Islet of Langerhans (tissue), 1 donor: ENCODE measurements around the gene LCOR.
"Not testable (repeated sequence)": the region's sequence is repeated elsewhere in the genome, so short reads cannot be mapped to it uniquely, and the experiment has no call there.

ENCODE experiments used
- FAIRE-seq: peaks from one replicate; lab custom pipeline; 2011; peaks lifted over from hg19 to GRCh38; lab: Jason Lieb, UNC

LCOR gene

GRCh38 chr10:96840841-96841518 lies 8.9 kb downstream of the LCOR start:
- no peak for FAIRE-seq

GRCh38 chr10:96842896-96843723 lies 11.0 kb downstream of the LCOR start:
- no peak for FAIRE-seq

GRCh38 chr10:96843823-96844222 lies 11.7 kb downstream of the LCOR start:
- peak; percentile 33 for FAIRE-seq

DNA sequence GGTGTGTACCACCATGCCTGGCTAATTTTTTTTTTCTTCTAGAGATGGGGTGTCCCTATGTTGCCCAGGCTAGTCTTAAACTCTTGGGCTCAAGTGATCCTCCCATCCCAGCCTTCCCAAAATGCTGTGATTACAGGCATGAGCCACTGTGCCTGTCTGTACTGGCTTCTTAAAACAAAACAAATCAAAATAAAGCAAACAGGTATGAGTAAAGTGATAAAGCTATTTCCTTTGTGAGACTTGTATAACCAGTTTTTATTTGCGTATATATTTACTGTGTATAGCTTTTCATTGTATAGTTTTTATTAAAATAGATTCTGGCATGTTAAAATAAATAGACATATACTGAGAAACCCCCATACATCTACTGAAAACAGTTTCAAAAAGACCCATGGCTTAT lies 14.3 kb downstream of the LCOR start:
- FAIRE-seq = no peak

DNA sequence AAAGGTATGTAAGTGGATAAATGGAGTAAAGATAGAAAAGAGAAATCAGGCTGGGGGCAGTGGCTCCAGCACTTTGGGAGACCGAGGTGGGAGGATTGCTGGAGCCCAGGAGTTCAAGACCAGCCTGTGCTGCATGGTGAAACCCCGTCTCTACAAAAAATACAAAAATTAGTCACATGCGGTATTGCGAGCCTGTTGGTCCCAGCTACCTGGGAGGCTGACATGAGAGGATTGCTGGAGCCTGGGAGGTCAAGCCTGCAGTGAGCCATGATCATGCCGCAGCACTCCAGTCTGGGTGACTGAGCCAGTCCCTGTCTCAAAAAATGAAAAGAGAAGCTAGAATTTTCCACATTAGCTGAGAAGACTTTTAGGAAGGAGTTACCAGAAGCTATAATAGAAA lies 14.8 kb downstream of the LCOR start:
- no peak for FAIRE-seq

DNA sequence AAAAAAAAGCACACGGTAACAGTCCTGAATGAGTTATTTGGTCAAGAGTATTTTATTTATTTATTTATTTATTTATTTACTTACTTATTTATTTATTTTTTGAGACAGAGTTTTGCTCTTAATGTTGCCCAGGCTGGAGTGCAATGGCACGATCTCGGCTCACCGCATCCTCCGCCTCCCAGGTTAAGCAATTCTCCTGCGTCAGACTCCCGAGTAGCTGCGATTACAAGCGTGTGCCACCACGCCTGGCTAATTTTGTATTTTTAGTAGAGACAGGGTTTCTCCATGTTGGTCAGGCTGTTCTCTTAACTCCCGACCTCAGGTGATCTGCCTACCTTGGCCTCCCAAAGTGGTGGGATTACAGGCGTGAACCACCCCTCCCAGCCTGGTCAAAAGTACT lies 15.3 kb downstream of the LCOR start:
- not testable (repeated sequence) for FAIRE-seq

- FAIRE-seq = no peak
Observed at GRCh38 chr10:96850113-96850512, 18.0 kb downstream of the LCOR start.

GRCh38 chr10:96850825-96851224 lies 18.7 kb downstream of the LCOR start:
- no peak for FAIRE-seq

- no peak for FAIRE-seq
Observed at GRCh38 chr10:96851281-96851680, 19.2 kb downstream of the LCOR start.

DNA sequence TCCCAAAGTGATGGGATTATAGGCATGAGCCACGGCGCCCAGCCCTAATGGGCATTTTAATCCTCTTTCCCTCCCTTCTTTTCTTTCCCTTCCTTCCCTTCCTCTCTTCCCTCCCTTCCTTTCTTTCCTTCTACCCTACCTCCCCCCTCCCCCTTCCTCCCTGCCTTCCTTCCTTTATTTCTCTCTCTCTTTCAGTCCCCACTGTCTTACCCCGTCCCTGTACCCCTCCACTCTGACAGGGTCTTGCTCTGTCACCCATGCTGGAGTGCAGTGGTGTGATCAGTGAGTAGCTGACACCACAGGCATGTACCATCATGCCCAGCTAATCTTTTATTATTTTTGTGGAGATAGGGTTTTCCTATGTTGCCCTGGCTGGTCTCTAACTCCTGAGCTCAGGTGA lies 24.2 kb downstream of the LCOR start:
- no peak for FAIRE-seq

GRCh38 chr10:96857301-96858012 lies 25.4 kb downstream of the LCOR start:
- no peak for FAIRE-seq

- no peak for FAIRE-seq
Observed at GRCh38 chr10:96858038-96858705, 26.1 kb downstream of the LCOR start.

- FAIRE-seq = no peak
Observed at GRCh38 chr10:96858706-96859050, 26.6 kb downstream of the LCOR start.

DNA sequence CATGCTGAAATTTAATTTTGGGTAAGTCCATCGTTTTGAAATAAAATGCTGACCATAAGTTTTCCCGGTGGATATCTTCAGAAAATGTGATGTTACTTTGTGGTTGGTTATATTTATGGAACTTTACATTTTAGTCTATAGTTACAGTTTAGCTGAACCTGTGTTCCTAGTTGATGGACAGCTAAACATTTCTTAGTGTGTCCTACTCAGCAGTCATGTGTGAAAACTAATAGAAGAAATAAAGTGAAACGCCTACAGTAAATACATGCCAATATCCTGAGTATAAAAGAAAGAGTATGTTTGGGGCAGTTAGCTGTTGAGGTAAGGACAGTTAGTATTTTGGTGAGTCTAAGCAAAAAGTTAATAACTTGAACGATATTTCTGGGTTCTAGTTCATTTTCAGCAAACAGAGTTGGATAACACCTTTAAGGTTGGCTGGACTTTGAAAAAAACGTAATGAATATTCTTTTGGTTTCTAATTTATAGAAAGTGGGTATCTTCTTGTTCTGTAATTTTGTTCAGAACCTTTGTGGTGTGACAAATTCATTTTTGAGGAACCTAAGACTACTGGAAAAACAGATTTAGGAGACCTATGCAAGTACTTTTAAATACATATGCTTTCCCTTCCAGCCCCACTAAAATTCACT lies 28.7 kb downstream of the LCOR start:
- FAIRE-seq = no peak

GRCh38 chr10:96863922-96864543 lies 31.9 kb downstream of the LCOR start:
- FAIRE-seq = peak; percentile 66

GRCh38 chr10:96873086-96873485 lies 41.0 kb downstream of the LCOR start:
- FAIRE-seq = no peak

- FAIRE-seq = no peak
Observed at GRCh38 chr10:96873756-96874467, 41.8 kb downstream of the LCOR start.

DNA sequence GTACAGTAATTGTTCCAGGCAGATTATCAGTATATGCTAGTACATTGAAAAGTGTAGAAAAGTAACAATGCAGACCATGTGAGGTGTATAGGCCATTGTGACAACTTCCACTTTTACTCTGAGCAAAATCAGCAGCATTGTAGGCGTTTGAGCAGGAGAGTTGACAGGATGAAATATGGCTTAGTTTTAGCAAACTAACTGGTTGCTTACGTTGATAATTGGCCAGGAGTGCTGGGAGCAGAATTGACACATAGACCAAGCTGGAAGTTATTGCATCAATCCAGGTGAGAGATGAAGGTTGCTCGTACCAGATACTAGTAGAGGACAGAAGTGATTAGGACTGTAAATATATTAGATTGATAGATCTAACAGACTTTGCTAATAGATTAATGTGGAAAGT lies 46.0 kb downstream of the LCOR start:
- peak; percentile 62 for FAIRE-seq

GRCh38 chr10:96880575-96880974 lies 48.5 kb downstream of the LCOR start:
- FAIRE-seq = peak; percentile 24

DNA sequence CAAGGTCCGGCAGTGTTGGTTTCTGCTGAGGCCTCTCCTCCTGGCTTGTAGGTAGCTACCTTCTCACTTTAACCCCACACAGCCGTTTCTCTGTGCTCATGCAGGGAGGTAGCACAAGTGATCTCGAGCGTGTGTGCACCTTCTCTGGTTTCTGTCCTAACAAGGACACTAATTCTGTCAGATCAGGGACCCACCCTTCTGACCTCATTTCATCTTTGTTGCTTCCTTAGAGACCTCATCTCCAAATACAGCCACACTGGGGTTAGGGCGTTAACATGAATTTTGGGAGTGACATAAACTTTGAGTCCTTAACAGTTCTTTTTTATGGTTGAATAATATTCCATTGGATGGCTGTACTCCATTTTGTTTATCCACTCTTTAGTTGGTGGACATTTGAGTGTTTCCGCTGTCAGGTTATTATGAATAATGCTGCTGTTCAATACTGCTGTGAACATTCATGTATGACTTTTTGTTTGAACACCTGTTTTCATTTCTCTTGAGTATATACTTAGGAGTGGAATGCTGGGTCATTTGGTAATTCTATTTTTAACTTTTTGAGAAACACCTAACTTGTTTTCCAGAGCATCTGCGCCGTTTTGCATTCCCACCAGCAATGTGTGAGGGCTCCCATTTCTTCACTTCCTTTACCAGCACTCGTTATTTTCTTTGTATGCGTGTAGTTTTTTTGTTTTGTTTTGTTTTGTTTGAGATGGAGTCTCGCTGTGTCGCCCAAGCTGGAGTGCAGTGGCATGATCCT lies 57.5 kb downstream of the LCOR start:
- FAIRE-seq = peak; percentile 84
